ENCODE measurements around the gene KRT72. TPM values are rescaled to one million over a fixed set of nuclear protein-coding genes. Genes with fewer than 3 reads are reported as not detected.

Gene KRT72
- polyA plus RNA-seq, 1 donor (not counting 4 experiments of a cell fraction or from before 2014, with no cell fraction given): not detected

DNA sequence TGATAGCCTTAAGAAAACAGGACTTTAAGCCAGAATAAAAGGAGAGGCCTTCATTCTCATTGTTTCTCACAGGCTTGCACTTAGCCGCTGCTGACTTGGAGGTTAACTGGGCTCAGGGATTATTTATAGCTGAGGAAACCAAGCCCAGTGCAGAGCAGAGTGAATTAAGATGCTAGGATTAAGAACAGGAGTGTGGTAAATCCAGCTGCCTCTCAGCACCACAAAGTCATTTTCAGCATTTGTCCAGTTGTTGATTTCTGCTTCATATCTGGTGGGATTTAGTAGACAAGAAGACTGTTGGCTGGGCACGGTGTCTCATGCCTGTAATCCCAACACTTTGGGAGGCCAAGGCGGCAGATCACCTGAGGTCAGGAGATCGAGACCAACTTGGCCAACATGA lies 31.4 kb upstream of the KRT72 start:
- Histone ChIP-seq H3K36me3 (ENCODE audit: control insufficient read depth in 2 of 2, extremely low read depth in 1 of 2, insufficient read depth in 2 of 2, low read length in 2 of 2) (no peaks in the 10 kb centered on the region), H3K27ac (ENCODE audit: control insufficient read depth, insufficient read depth, low read length) (no peak overlapping the region), H3K79me2 (ENCODE audit: control insufficient read depth, insufficient read depth, low read length) (no peaks in the 10 kb centered on the region), H3K9me1 (ENCODE audit: control insufficient read depth, extremely low read depth, insufficient read depth, low read length) (peaks cover under 1% of the 10 kb centered on the region), H3K9me3 (ENCODE audit: control insufficient read depth, low read depth, low read length) (no peaks in the 10 kb centered on the region), H2AFZ (ENCODE audit: control insufficient read depth, low read length) (no peak overlapping the region), H3K9ac (ENCODE audit: control insufficient read depth, extremely low read depth, insufficient read depth, low read length) (no peak overlapping the region), H4K20me1 (ENCODE audit: control insufficient read depth, extremely low read depth, insufficient read depth, low read length) (no peaks in the 10 kb centered on the region), H3K4me1 (ENCODE audit: control insufficient read depth, extremely low read depth, insufficient read depth, low read length) (no peaks in the 10 kb centered on the region), H3K27me3 (ENCODE audit: control insufficient read depth, extremely low read depth, insufficient read depth, low read length) (peaks cover 34% of the 10 kb centered on the region), H3K4me2 (ENCODE audit: control insufficient read depth, extremely low read depth, insufficient read depth, low read depth, low read length) (no peak overlapping the region), H3K4me3 (ENCODE audit: control insufficient read depth in 2 of 3, extremely low read depth in 1 of 3, insufficient read depth in 2 of 3, low read depth in 1 of 3, low read length in 3 of 3) (no peak overlapping the region)
- FAIRE-seq: no peak
- TF ChIP-seq, protein P1, sequence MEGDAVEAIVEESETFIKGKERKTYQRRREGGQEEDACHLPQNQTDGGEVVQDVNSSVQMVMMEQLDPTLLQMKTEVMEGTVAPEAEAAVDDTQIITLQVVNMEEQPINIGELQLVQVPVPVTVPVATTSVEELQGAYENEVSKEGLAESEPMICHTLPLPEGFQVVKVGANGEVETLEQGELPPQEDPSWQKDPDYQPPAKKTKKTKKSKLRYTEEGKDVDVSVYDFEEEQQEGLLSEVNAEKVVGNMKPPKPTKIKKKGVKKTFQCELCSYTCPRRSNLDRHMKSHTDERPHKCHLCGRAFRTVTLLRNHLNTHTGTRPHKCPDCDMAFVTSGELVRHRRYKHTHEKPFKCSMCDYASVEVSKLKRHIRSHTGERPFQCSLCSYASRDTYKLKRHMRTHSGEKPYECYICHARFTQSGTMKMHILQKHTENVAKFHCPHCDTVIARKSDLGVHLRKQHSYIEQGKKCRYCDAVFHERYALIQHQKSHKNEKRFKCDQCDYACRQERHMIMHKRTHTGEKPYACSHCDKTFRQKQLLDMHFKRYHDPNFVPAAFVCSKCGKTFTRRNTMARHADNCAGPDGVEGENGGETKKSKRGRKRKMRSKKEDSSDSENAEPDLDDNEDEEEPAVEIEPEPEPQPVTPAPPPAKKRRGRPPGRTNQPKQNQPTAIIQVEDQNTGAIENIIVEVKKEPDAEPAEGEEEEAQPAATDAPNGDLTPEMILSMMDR (optimal IDR thresholded peaks at IDR 0.05 in 1 of 3, IDR thresholded peaks at IDR 0.05 in 1 of 3, conservative IDR thresholded peaks at IDR 0.05 in 1 of 3; ENCODE audit: extremely low read depth in 1 of 3, insufficient read depth in 2 of 3, low read length in 3 of 3): no peak
- no peak for TF ChIP-seq EZH2 (IDR thresholded peaks at IDR 0.05; ENCODE audit: low read length)
- dilution Hi-C loops (cut with MboI; ENCODE audit: extremely low pct_ligation_motif_present, low sequenced_read_pairs): no loop called here
- no peak for DNase-seq (ENCODE audit: low read depth, low spot score)

DNA sequence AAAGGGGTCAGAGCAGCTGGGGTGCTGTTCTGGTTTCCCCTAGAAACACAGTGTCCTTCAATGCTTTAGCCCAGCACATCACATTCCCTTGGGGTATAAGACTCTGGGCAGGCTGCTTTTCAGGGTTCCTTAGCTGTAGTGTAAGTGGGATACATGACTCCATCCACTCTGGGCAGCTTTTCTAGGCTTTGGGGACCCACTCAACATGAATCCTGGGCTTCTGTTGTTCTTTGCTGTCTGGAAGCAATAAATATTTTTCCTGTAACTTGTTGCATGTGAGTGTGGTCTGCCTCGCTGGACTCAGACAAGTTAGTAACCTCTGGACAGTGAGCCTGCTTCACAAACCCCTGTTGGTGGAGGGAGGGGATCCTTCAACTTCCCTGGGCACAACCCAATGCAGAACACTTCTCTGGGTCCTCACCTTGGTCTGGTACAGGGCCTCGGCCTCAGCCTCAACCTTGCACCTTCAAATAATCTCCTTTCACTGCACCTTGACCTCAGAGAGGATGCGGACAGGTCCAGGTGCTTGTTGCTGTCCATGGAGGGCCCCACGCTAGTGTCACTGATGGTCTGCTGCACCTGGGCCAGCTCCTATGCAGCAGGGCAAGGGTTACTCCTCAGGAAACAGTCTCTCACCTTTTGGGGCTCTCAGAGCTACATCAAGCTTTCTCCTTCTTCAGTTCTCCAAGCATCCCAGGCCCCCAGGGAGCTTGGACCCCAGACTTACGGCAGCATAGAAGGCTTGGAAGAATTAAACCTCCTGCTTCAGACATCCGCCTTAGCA lies 30.6 kb upstream of the KRT72 start:
- no peak for DNase-seq (ENCODE audit: low read depth, low spot score)
- no peaks in the 10 kb centered on the region for H3K79me2 ChIP-seq (ENCODE audit: control insufficient read depth, insufficient read depth, low read length)
- peaks cover 36% of the 10 kb centered on the region for H3K27me3 ChIP-seq (ENCODE audit: control insufficient read depth, extremely low read depth, insufficient read depth, low read length)
- H3K4me1 ChIP-seq (ENCODE audit: control insufficient read depth, extremely low read depth, insufficient read depth, low read length): no peaks in the 10 kb centered on the region
- H4K20me1 ChIP-seq (ENCODE audit: control insufficient read depth, extremely low read depth, insufficient read depth, low read length): no peaks in the 10 kb centered on the region
- H3K9me3 ChIP-seq (ENCODE audit: control insufficient read depth, low read depth, low read length): no peaks in the 10 kb centered on the region
- TF ChIP-seq, protein P1 (optimal IDR thresholded peaks at IDR 0.05 in 1 of 3, IDR thresholded peaks at IDR 0.05 in 1 of 3, conservative IDR thresholded peaks at IDR 0.05 in 1 of 3; ENCODE audit: extremely low read depth in 1 of 3, insufficient read depth in 2 of 3, low read length in 3 of 3): no peak
- no peak for TF ChIP-seq EZH2 (IDR thresholded peaks at IDR 0.05; ENCODE audit: low read length)
- H3K4me2 ChIP-seq (ENCODE audit: control insufficient read depth, extremely low read depth, insufficient read depth, low read depth, low read length): no peak overlapping the region
- H3K4me3 ChIP-seq (ENCODE audit: control insufficient read depth in 2 of 3, extremely low read depth in 1 of 3, insufficient read depth in 2 of 3, low read depth in 1 of 3, low read length in 3 of 3): no peak overlapping the region
- H3K27ac ChIP-seq (ENCODE audit: control insufficient read depth, insufficient read depth, low read length): no peak overlapping the region
- FAIRE-seq: no peak
- H2AFZ ChIP-seq (ENCODE audit: control insufficient read depth, low read length): no peak overlapping the region
- no peak overlapping the region for H3K9ac ChIP-seq (ENCODE audit: control insufficient read depth, extremely low read depth, insufficient read depth, low read length)
- dilution Hi-C loops (cut with MboI; ENCODE audit: extremely low pct_ligation_motif_present, low sequenced_read_pairs): no loop called here
- no peaks in the 10 kb centered on the region for H3K36me3 ChIP-seq (ENCODE audit: control insufficient read depth in 2 of 2, extremely low read depth in 1 of 2, insufficient read depth in 2 of 2, low read length in 2 of 2)
- H3K9me1 ChIP-seq (ENCODE audit: control insufficient read depth, extremely low read depth, insufficient read depth, low read length): peaks cover 3% of the 10 kb centered on the region

All from keratinocyte (primary cell).